HG03159 (cell line): ENCODE data around the gene ZNF407.

Experiments used
- ATAC-seq: cut with Tn5 transposase; IDR thresholded peaks from one replicate; pipeline ENCODE4 v1.9.1; 2021; ENCODE audit warnings: mild to moderate bottlenecking, moderate library complexity; ENCODE audit not compliant: unreplicated experiment

ZNF407 gene

GRCh38 chr18:75110311-75110710 lies 512.6 kb downstream of the ZNF407 start:
- ATAC-seq: no peak

DNA sequence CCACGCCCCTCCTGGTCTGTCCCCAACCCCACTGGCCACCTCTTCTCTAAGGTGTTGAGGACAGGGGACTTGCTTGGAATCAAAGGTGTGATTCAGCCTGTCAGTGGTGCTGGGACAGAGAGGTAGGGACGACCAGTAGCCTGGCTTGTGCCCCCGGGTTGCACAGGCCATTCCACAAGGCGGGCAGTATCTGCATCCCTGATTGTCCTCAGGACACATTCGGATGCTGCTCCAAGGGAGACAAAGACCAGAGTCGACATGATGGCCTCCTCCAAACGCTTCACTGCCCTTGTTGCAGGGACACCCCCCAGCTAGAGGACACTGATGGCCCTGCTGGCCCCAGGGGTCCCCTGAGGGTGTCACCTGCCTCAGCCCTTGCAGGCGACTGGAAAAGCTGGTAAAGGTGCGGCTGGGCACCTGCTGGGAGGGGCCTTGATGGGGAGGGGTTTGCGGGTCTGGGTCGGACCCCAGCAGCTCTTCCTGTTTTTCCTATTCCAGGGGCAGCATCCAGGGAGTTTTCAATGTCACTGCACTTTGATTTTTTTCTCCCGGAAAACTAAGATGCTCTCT lies 513.3 kb downstream of the ZNF407 start:
- no peak for ATAC-seq

- no peak for ATAC-seq
Measured at GRCh38 chr18:75111760-75112159, 514.1 kb downstream of the ZNF407 start.

GRCh38 chr18:75112186-75113096 lies 514.8 kb downstream of the ZNF407 start:
- ATAC-seq: no peak

DNA sequence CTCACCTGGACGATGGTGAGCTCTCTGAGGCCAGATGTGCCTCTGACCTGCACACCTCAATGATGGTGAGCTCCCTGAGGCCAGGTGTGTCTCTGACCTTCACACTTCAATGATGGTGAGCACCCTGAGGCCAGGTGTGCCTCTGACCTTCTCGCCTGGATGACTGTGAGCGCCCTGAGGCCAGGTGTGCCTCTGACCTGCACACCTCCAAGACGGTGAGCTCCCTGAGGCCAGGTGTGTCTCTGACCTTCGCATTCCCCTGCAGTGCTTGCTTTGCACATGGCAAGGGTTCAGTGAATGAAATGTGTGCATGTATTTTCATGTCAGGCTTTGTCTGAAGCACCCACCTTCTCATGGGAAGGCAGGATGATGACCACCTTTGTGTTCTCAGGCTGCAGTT lies 515.8 kb downstream of the ZNF407 start:
- ATAC-seq: no peak

GRCh38 chr18:75114231-75114764 lies 516.6 kb downstream of the ZNF407 start:
- no peak for ATAC-seq
